Endothelial cell of umbilical vein (primary cell): ENCODE results near the gene TRAPPC3.

Experiments
- CTCF ChIP-seq, 2 donors: IDR thresholded peaks; 1 replicate in 1 of 2; 2 replicates in 1 of 2; pipeline ENCODE4 v1.5.1; 2011; ENCODE audit warnings: low read length in 2 of 2, mild to moderate bottlenecking in 2 of 2, moderate library complexity in 2 of 2, control low read depth in 1 of 2, inconsistent platforms in 1 of 2, low read depth in 1 of 2; ENCODE audit not compliant: insufficient read depth in 1 of 2; ENCODE audit errors: extremely low read depth in 1 of 2
- EZH2 ChIP-seq: IDR thresholded peaks from 2 replicates; pipeline ENCODE4 v1.6.1; 2012; ENCODE audit warnings: borderline replicate concordance, low read depth, mild to moderate bottlenecking, moderate library complexity, low read length, inconsistent platforms; ENCODE audit not compliant: severe bottlenecking

GRCh38 chr1:36164361-36164760 lies 15.1 kb upstream of the TRAPPC3 start:
- TF ChIP-seq EZH2, result no peak
- TF ChIP-seq CTCF (IDR thresholded peaks at IDR 0.05; ENCODE audit: extremely low read depth in 1 of 2, insufficient read depth in 1 of 2, low read depth in 1 of 2, low read length in 2 of 2), result no peak
